Measurements from ENCODE around the gene CUEDC1. TPM values are rescaled to one million over a fixed set of nuclear protein-coding genes. Genes with fewer than 3 reads are reported as not detected.

Gene CUEDC1
- total and polyA plus RNA-seq, 2 of the 13 experiments (the other 11 are each of a cell fraction or from before 2014, with no cell fraction given): 7.4 to 12.9 TPM

- H3K79me2 ChIP-seq (ENCODE audit: insufficient read depth, low read length): peaks cover 68% of the 10 kb centered on the region
- no peaks in the 10 kb centered on the region; a peak in 1 of 5 replicates for H3K27me3 ChIP-seq (ENCODE audit: control insufficient read depth in 1 of 2, insufficient read depth in 2 of 2, low read length in 2 of 2)
- DNase-seq (ENCODE audit: low spot score) (no peak), FAIRE-seq (no peak), ATAC-seq (no peak)
- 58% methylated on average over 4 of the region's 4 CpGs for WGBS (ENCODE audit: low lambda C conversion rate)
- ChIA-PET CTCF (ENCODE audit: low intra/inter-chr PET ratio, low total read pairs) (no interaction called here), POLR2A (interaction anchor here (1.0 to 3.6 kb wide), 7 partner anchors 9 to 124 kb away, joined by 3 to 23 read pairs (median 7); partner anchors contain the start of gene CUEDC1)
- H3K9ac ChIP-seq (ENCODE audit: insufficient read depth, low read depth, low read length): peak overlapping the region; percentile 94; the same call in 1 of the 2 replicates
- H3K4me1 ChIP-seq (ENCODE audit: insufficient read depth, low read length): peaks cover 67% of the 10 kb centered on the region
- peak overlapping the region; percentile 80 for H3K27ac ChIP-seq (ENCODE audit: extremely low read length, insufficient read depth, low read length)
- H2AFZ ChIP-seq (ENCODE audit: low read length): no peak overlapping the region
- in situ Hi-C loops (cut with HindIII; ENCODE audit: extremely low pct_ligation_motif_present, low pct_unique_long_range_greater_than_20kb) (no loop called here), intact Hi-C loops (cut with micrococcal nuclease; ENCODE audit: unreplicated experiment) (no loop called here)
- H3K4me3 ChIP-seq (replicated peaks in 1 of 3; ENCODE audit: insufficient read depth in 1 of 3, low read depth in 2 of 3, low read length in 3 of 3): peak overlapping the region in 2 of 3 experiments; percentile 71 to 95; a peak in 2 of 6 replicates
- no TSS peak for BruUV-seq (replicated peaks)
- peaks cover 15 to 40% of the 10 kb centered on the region in 2 experiments for H3K36me3 ChIP-seq (replicated peaks in 1 of 2; ENCODE audit: control insufficient read depth in 1 of 2, insufficient read depth in 2 of 2, low read length in 2 of 2)
- no peak for TF ChIP-seq ZNF446 (CRISPR knock-in tag; IDR thresholded peaks at IDR 0.05)
- TF ChIP-seq RBFOX2 (IDR thresholded peaks at IDR 0.05; ENCODE audit: low read depth, low read length): peak; percentile 7; the same call in 1 of the 2 replicates
- no peak for TF ChIP-seq KDM4B (CRISPR knock-in tag; IDR thresholded peaks at IDR 0.05)
- 0 out of 2 replicates have a peak, but pooled peaks have one; percentile 1 for TF ChIP-seq SOX5 (CRISPR knock-in tag; IDR thresholded peaks at IDR 0.05; ENCODE audit: borderline replicate concordance)
- peaks cover 32% of the 10 kb centered on the region for H4K20me1 ChIP-seq (ENCODE audit: insufficient read depth, low read length)
- no peaks in the 10 kb centered on the region for H3K9me3 ChIP-seq (ENCODE audit: low read length)
- H3K4me2 ChIP-seq (ENCODE audit: low read depth, low read length): peak overlapping the region; percentile 89
These were observed 29.2 kb upstream of the CUEDC1 start for GRCh38 chr17:57984261-57984890.

- Histone ChIP-seq H3K27ac (ENCODE audit: extremely low read length, insufficient read depth, low read length) (no peak overlapping the region), H4K20me1 (ENCODE audit: insufficient read depth, low read length) (peaks cover 32% of the 10 kb centered on the region), H3K36me3 (replicated peaks in 1 of 2; ENCODE audit: control insufficient read depth in 1 of 2, insufficient read depth in 2 of 2, low read length in 2 of 2) (peaks cover 15 to 49% of the 10 kb centered on the region in 2 experiments), H2AFZ (ENCODE audit: low read length) (no peak overlapping the region), H3K79me2 (ENCODE audit: insufficient read depth, low read length) (peaks cover 71% of the 10 kb centered on the region), H3K4me3 (replicated peaks in 1 of 3; ENCODE audit: insufficient read depth in 1 of 3, low read depth in 2 of 3, low read length in 3 of 3) (no peak overlapping the region), H3K9me3 (ENCODE audit: low read length) (no peaks in the 10 kb centered on the region), H3K4me1 (ENCODE audit: insufficient read depth, low read length) (peaks cover 57% of the 10 kb centered on the region), H3K27me3 (ENCODE audit: control insufficient read depth in 1 of 2, insufficient read depth in 2 of 2, low read length in 2 of 2) (no peaks in the 10 kb centered on the region; a peak in 1 of 5 replicates), H3K9ac (ENCODE audit: insufficient read depth, low read depth, low read length) (no peak overlapping the region), H3K4me2 (ENCODE audit: low read depth, low read length) (peak overlapping the region; percentile 13; the same call in 1 of the 2 replicates)
- no peak for FAIRE-seq
- 96% methylated on average over 1 of the region's 1 CpG for whole genome bisulfite sequencing (ENCODE audit: low lambda C conversion rate)
- in situ Hi-C loops (cut with HindIII; ENCODE audit: extremely low pct_ligation_motif_present, low pct_unique_long_range_greater_than_20kb) (no loop called here), intact Hi-C loops (cut with micrococcal nuclease; ENCODE audit: unreplicated experiment) (no loop called here)
- ChIA-PET CTCF (ENCODE audit: low intra/inter-chr PET ratio, low total read pairs) (no interaction called here), POLR2A (interaction anchor here (1.0 to 2.3 kb wide), 5 partner anchors 36 to 134 kb away, joined by 3 to 6 read pairs (median 4); partner anchors contain the start of gene MRPS23)
- ATAC-seq: no peak
- TF ChIP-seq TFAP4 (IDR thresholded peaks at IDR 0.05; ENCODE audit: borderline replicate concordance, low read depth) (peak; percentile 49; the same call in 1 of the 2 replicates), ATF4 (CRISPR knock-in tag; IDR thresholded peaks at IDR 0.05) (peak in 1 of 2 experiments; percentile 39; a peak in 1 of 4 replicates), RBFOX2 (IDR thresholded peaks at IDR 0.05; ENCODE audit: low read depth, low read length) (no peak)
- no TSS peak for BruUV-seq (replicated peaks)
- DNase-seq (ENCODE audit: low spot score): no peak
These were observed 28.2 kb upstream of the CUEDC1 start for GRCh38 chr17:57983446-57983845.

Data from HepG2 (cell line).